SK-N-SH (cell line): ENCODE results near the gene SCTR. TPM values are rescaled to one million over a fixed set of nuclear protein-coding genes. Genes with fewer than 3 reads are reported as not detected.

ENCODE experiments used
- CTCF ChIA-PET: fragments of 300-600, 350-600 bp; formaldehyde crosslinking; extraction: SDS; loops from one replicate; lab custom pipeline; 2021; lab: Yijun Ruan, JAX
- POLR2A ChIA-PET: fragments of 350-600 bp; sonication (Branson Sonifier 250); formaldehyde crosslinking; extraction: SDS; loops from one replicate; lab custom pipeline; 2020; ENCODE audit warnings: antibody characterized with exemption, inconsistent platforms; lab: Yijun Ruan, JAX
- DNase-seq: peaks from one replicate; pipeline ENCODE4 v3.0.0; 2012
- H2AFZ ChIP-seq: fragments of 200-600 bp; sonication (generic); 2 replicates; pipeline ENCODE4 v1.8.1; 2016; ENCODE audit warnings: antibody characterized with exemption, mild to moderate bottlenecking, low read depth
- H3F3A ChIP-seq: fragments of 200-600 bp; sonication (generic); replicated peaks from 2 replicates; pipeline ENCODE3; 2016; ENCODE audit warnings: antibody characterized with exemption, mild to moderate bottlenecking; ENCODE audit not compliant: insufficient read depth
- H3K27ac ChIP-seq, 2 experiments: fragments of 200-500 bp in 1 of 2; fragments of 200-600 bp in 1 of 2; sonication (Bioruptor generic) in 1 of 2; sonication (generic), shearing (Covaris generic) in 1 of 2; 2 replicates each; pipeline versions ENCODE4 v1.5.1 to v1.6.1; 2014 to 2016; ENCODE audit warnings: low read depth in 2 of 2, inconsistent platforms in 1 of 2, low read length in 1 of 2, mild to moderate bottlenecking in 1 of 2, mixed read lengths in 1 of 2
- H3K27me3 ChIP-seq: fragments of 200-600 bp; sonication (generic), shearing (Covaris generic); 2 replicates; pipeline ENCODE4 v1.6.1; 2016; ENCODE audit warnings: mixed run types; ENCODE audit not compliant: insufficient read depth
- H3K36me3 ChIP-seq, 2 experiments: fragments of 200-500 bp in 1 of 2; fragments of 200-600 bp in 1 of 2; sonication (Bioruptor generic) in 1 of 2; sonication (generic) in 1 of 2; replicated peaks in 1 of 2; 2 replicates each; pipeline versions ENCODE3 to v1.5.1; 2014 to 2016; ENCODE audit warnings: low read length in 1 of 2, mild to moderate bottlenecking in 1 of 2; ENCODE audit not compliant: insufficient read depth in 2 of 2, control insufficient read depth in 1 of 2
- H3K4me1 ChIP-seq, 2 experiments: fragments of 200-500 bp in 1 of 2; fragments of 200-600 bp in 1 of 2; sonication (Bioruptor generic) in 1 of 2; sonication (generic), shearing (Covaris generic) in 1 of 2; 2 replicates each; pipeline versions ENCODE4 v1.5.1 to v1.6.1; 2014 to 2016; ENCODE audit warnings: low read depth in 1 of 2, low read length in 1 of 2, mixed run types in 1 of 2; ENCODE audit not compliant: insufficient read depth in 2 of 2, control insufficient read depth in 1 of 2
- H3K4me2 ChIP-seq: fragments of 200-600 bp; sonication (generic), shearing (Covaris generic); 2 replicates; pipeline ENCODE4 v1.6.1; 2017; ENCODE audit warnings: mixed run types
- H3K4me3 ChIP-seq, 2 experiments: fragments of 200-500 bp in 1 of 2; fragments of 200-600 bp in 1 of 2; sonication (Bioruptor generic) in 1 of 2; sonication (generic), shearing (Covaris generic) in 1 of 2; 2 replicates each; pipeline versions ENCODE4 v1.5.1 to v1.8.1; 2014 to 2016; ENCODE audit warnings: low read depth in 2 of 2, inconsistent platforms in 1 of 2, low read length in 1 of 2, mild to moderate bottlenecking in 1 of 2, mixed read lengths in 1 of 2, moderate library complexity in 1 of 2
- H3K79me2 ChIP-seq: fragments of 200-600 bp; sonication (generic); 2 replicates; pipeline ENCODE4 v1.8.1; 2017; ENCODE audit warnings: mild to moderate bottlenecking; ENCODE audit not compliant: insufficient read depth
- H3K9ac ChIP-seq: fragments of 200-600 bp; sonication (generic); 2 replicates; pipeline ENCODE4 v1.6.1; 2017; ENCODE audit warnings: mixed run types
- H3K9me2 ChIP-seq: fragments of 200-600 bp; sonication (generic); 2 replicates; pipeline ENCODE4 v1.6.1; 2017; ENCODE audit warnings: mixed run types
- H3K9me3 ChIP-seq: fragments of 200-600 bp; sonication (generic); 2 replicates; pipeline ENCODE4 v1.6.1; 2017; ENCODE audit warnings: mixed run types, mild to moderate bottlenecking, moderate library complexity
- H4K20me1 ChIP-seq: fragments of 200-600 bp; sonication (generic); 2 replicates; pipeline ENCODE4 v1.6.1; 2017; ENCODE audit warnings: mild to moderate bottlenecking, mixed run types; ENCODE audit not compliant: insufficient read depth
- ELF1 ChIP-seq: IDR thresholded peaks from 2 replicates; pipeline ENCODE4 v1.4.0; 2012
- EP300 ChIP-seq, 2 experiments: IDR thresholded peaks; 2 replicates each; pipeline versions ENCODE4 v1.4.0 to v1.6.1; 2012; ENCODE audit warnings: borderline replicate concordance in 1 of 2, low read depth in 1 of 2, low read length in 1 of 2
- EZH2phosphoT487 ChIP-seq: fragments of 200-600 bp; sonication (generic); IDR thresholded peaks from 2 replicates; pipeline ENCODE4 v1.6.1; 2017; ENCODE audit warnings: low read depth, mixed run types, mild to moderate bottlenecking, antibody characterized with exemption, moderate library complexity, borderline replicate concordance
- FOXJ3 ChIP-seq: sonication (generic); formaldehyde crosslinking; IDR thresholded peaks from 2 replicates; pipeline ENCODE4 v1.5.1; 2020; ENCODE audit warnings: mild to moderate bottlenecking, missing genetic modification reagents
- FOXM1 ChIP-seq: IDR thresholded peaks from 2 replicates; pipeline ENCODE4 v1.4.0; 2012; ENCODE audit warnings: low read depth, mild to moderate bottlenecking
- GABPA ChIP-seq: IDR thresholded peaks from 2 replicates; pipeline ENCODE4 v1.4.0; 2012; ENCODE audit warnings: low read depth, mild to moderate bottlenecking
- JUND ChIP-seq: IDR thresholded peaks from 2 replicates; pipeline ENCODE4 v1.4.0; 2012
- MEF2A ChIP-seq: IDR thresholded peaks from 2 replicates; pipeline ENCODE4 v1.4.0; 2012; ENCODE audit warnings: low read depth, borderline replicate concordance
- RAD21 ChIP-seq: IDR thresholded peaks from 2 replicates; pipeline ENCODE4 v1.6.1; 2012; ENCODE audit warnings: mild to moderate bottlenecking, low read length
- RFX5 ChIP-seq: IDR thresholded peaks from 2 replicates; pipeline ENCODE4 v1.6.1; 2012; ENCODE audit warnings: mild to moderate bottlenecking, improper control_type of control experiment, low read length
- RXRA ChIP-seq: IDR thresholded peaks from 2 replicates; pipeline ENCODE4 v1.4.0; 2012; ENCODE audit warnings: low read depth, mild to moderate bottlenecking, borderline replicate concordance
- SIN3A ChIP-seq: IDR thresholded peaks from 2 replicates; pipeline ENCODE4 v1.6.1; 2012; ENCODE audit warnings: low read depth, mild to moderate bottlenecking, low read length, moderate library complexity, borderline replicate concordance
- SMC3 ChIP-seq: IDR thresholded peaks from 2 replicates; pipeline ENCODE4 v1.6.1; 2012; ENCODE audit warnings: low read depth, low read length, improper control_type of control experiment
- WGBS: methylation state at CpG from one replicate; pipeline ENCODE4 v1.1.6; 2017; ENCODE audit warnings: low lambda C conversion rate; 5-methylcytosine and 5-hydroxymethylcytosine counted together
- polyA plus RNA-seq, 3 experiments: library from polyadenylated mRNA; depleted of rRNA; stranded (reverse); fragments of >200 nt; gene quantifications; 2 replicates each; pipeline ENCODE4 v1.2.3, GENCODE V29; 2012
- TF ChIP-seq, protein P1 (sequence below): fragments of 150-350 bp; IDR thresholded peaks from 2 replicates; pipeline ENCODE4 v1.6.1; 2017; ENCODE audit warnings: antibody characterized with exemption, low read length, low read depth, borderline replicate concordance
- TF ChIP-seq, protein P2 (sequence below): fragments of 200-600 bp; sonication (generic); IDR thresholded peaks from 2 replicates; pipeline ENCODE4 v1.6.1; 2017; ENCODE audit warnings: antibody characterized with exemption, mild to moderate bottlenecking, moderate library complexity
- TF ChIP-seq, protein P3 (sequence below): IDR thresholded peaks from 2 replicates; pipeline ENCODE4 v1.6.1; 2012; ENCODE audit warnings: mild to moderate bottlenecking, low read depth, low read length, moderate library complexity

SCTR gene
- polyA plus RNA-seq, 1 of the 3 experiments (the other 2 are of a cell fraction) = not detected

DNA sequence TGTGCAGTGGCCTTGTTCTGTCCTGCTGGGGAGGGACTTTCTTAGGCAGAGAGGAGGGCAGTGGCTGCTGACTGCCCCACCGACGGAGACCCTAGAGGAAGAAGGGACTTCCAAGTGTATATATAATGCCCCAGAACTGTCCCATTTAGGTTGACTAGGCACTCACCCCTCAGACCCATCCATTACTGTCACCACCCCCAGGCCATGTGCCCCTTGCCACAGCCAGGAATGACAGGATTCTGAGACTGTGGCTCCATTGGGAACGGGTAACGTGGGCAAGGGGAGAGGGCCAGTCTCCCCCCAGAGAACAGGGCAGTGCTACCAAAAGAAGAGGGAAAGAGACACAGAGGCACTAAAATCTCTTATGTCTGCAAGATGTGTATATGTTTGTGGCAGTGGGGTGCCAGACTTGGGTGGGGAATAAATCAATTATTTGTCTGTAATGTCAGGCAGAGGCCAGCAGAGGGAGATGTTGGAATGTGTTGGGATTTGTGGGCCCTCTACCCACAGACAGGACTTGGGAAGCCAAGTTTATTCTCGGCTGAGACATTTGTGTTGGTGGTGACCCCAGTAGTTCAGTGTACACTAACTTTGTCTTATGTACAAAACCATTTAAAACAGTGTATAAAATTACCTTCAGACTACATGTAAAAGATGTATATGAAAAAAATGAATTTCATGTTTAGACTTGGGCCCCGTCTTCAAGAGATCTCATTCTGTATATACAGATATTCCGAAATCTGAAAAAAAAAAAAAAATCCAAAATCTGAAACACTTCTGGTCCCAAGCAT is 116.7 kb downstream of the SCTR start:
- no peaks in the 10 kb centered on the region for H3K36me3 ChIP-seq
- DNase-seq = peak; percentile 79
- POLR2A ChIA-PET = no interaction called here
- no peak overlapping the region for H3K9ac ChIP-seq
- H3K4me3 ChIP-seq = no peak overlapping the region
- CTCF ChIA-PET = interaction anchor here (0.8 to 9.9 kb wide), 8 partner anchors 45 to 254 kb away, joined by 3 to 95 read pairs (median 4); no protein-coding TSS in a partner anchor
- no peak overlapping the region for H3K4me2 ChIP-seq
- H3F3A ChIP-seq = no peaks in the 10 kb centered on the region
- no peak overlapping the region for H2AFZ ChIP-seq
- no peaks in the 10 kb centered on the region for H3K4me1 ChIP-seq
- peak; percentile 96 for TF ChIP-seq RAD21
- TF ChIP-seq GABPA = no peak
- TF ChIP-seq FOXM1 = no peak
- TF ChIP-seq ELF1 = no peak
- TF ChIP-seq, protein P1, sequence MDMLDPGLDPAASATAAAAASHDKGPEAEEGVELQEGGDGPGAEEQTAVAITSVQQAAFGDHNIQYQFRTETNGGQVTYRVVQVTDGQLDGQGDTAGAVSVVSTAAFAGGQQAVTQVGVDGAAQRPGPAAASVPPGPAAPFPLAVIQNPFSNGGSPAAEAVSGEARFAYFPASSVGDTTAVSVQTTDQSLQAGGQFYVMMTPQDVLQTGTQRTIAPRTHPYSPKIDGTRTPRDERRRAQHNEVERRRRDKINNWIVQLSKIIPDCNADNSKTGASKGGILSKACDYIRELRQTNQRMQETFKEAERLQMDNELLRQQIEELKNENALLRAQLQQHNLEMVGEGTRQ = no peak
- no peak for TF ChIP-seq FOXJ3 (CRISPR knock-in tag)
- TF ChIP-seq, protein P2, sequence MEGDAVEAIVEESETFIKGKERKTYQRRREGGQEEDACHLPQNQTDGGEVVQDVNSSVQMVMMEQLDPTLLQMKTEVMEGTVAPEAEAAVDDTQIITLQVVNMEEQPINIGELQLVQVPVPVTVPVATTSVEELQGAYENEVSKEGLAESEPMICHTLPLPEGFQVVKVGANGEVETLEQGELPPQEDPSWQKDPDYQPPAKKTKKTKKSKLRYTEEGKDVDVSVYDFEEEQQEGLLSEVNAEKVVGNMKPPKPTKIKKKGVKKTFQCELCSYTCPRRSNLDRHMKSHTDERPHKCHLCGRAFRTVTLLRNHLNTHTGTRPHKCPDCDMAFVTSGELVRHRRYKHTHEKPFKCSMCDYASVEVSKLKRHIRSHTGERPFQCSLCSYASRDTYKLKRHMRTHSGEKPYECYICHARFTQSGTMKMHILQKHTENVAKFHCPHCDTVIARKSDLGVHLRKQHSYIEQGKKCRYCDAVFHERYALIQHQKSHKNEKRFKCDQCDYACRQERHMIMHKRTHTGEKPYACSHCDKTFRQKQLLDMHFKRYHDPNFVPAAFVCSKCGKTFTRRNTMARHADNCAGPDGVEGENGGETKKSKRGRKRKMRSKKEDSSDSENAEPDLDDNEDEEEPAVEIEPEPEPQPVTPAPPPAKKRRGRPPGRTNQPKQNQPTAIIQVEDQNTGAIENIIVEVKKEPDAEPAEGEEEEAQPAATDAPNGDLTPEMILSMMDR = peak; percentile 82
- TF ChIP-seq RFX5 = 0 out of 2 replicates have a peak, but pooled peaks have one; percentile 17
- TF ChIP-seq SMC3 = peak; percentile 87
- H4K20me1 ChIP-seq = no peaks in the 10 kb centered on the region
- H3K9me3 ChIP-seq = no peaks in the 10 kb centered on the region
- no peaks in the 10 kb centered on the region for H3K9me2 ChIP-seq
- WGBS = 51% methylated on average over 7 of the region's 7 CpGs
- no peak overlapping the region for H3K27ac ChIP-seq
- H3K79me2 ChIP-seq = no peaks in the 10 kb centered on the region
- H3K27me3 ChIP-seq = no peaks in the 10 kb centered on the region; the same call in 1 of the 2 replicates

DNA sequence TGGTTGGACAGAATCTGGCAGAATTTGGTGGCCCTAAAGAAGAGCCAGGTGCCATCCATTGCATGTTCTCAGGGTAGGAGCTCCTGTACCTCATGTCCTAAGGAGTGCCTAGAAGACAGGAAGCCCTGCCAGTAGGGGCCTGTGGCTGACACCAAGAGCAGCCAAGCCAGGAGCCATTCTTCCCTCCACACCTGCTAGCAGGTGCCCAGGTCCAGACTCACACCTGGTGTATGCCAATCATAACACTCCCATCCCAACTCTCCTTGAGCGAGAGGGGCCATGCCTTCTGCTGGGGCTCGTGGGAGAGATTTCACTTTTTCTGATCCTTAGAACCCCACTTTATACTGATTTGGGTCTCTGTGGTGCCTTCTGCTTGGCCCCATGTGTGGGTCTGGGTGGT is 119.1 kb downstream of the SCTR start:
- ChIA-PET POLR2A (no interaction called here), CTCF (interaction anchor here (0.6 to 9.9 kb wide), 3 partner anchors 70 to 355 kb away, joined by 3 to 95 read pairs (median 3); no protein-coding TSS in a partner anchor)
- Histone ChIP-seq H3K4me1 (no peaks in the 10 kb centered on the region), H3K36me3 (no peaks in the 10 kb centered on the region), H3K4me2 (no peak overlapping the region), H3K9ac (no peak overlapping the region), H3K27me3 (no peaks in the 10 kb centered on the region), H4K20me1 (no peaks in the 10 kb centered on the region), H3K9me3 (no peaks in the 10 kb centered on the region), H3K9me2 (no peaks in the 10 kb centered on the region), H3K4me3 (no peak overlapping the region), H3F3A (no peaks in the 10 kb centered on the region), H3K27ac (no peak overlapping the region), H2AFZ (no peak overlapping the region), H3K79me2 (no peaks in the 10 kb centered on the region)
- WGBS = 39% methylated on average over 2 of the region's 2 CpGs
- no peak for DNase-seq
- TF ChIP-seq FOXJ3 (CRISPR knock-in tag) (no peak), RXRA (no peak), EZH2phosphoT487 (no peak), GABPA (no peak), ELF1 (no peak), JUND (no peak), SMC3 (no peak), SIN3A (no peak), MEF2A (no peak), EP300 (IDR thresholded peaks at IDR 0.05; ENCODE audit: borderline replicate concordance in 1 of 2, low read depth in 1 of 2, low read length in 1 of 2) (no peak)
- TF ChIP-seq, protein P2 = no peak
- TF ChIP-seq, protein P3, sequence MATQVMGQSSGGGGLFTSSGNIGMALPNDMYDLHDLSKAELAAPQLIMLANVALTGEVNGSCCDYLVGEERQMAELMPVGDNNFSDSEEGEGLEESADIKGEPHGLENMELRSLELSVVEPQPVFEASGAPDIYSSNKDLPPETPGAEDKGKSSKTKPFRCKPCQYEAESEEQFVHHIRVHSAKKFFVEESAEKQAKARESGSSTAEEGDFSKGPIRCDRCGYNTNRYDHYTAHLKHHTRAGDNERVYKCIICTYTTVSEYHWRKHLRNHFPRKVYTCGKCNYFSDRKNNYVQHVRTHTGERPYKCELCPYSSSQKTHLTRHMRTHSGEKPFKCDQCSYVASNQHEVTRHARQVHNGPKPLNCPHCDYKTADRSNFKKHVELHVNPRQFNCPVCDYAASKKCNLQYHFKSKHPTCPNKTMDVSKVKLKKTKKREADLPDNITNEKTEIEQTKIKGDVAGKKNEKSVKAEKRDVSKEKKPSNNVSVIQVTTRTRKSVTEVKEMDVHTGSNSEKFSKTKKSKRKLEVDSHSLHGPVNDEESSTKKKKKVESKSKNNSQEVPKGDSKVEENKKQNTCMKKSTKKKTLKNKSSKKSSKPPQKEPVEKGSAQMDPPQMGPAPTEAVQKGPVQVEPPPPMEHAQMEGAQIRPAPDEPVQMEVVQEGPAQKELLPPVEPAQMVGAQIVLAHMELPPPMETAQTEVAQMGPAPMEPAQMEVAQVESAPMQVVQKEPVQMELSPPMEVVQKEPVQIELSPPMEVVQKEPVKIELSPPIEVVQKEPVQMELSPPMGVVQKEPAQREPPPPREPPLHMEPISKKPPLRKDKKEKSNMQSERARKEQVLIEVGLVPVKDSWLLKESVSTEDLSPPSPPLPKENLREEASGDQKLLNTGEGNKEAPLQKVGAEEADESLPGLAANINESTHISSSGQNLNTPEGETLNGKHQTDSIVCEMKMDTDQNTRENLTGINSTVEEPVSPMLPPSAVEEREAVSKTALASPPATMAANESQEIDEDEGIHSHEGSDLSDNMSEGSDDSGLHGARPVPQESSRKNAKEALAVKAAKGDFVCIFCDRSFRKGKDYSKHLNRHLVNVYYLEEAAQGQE = no peak
